Keratinocyte (primary cell): ENCODE results near the gene TM9SF2. TPM values are rescaled to one million over a fixed set of nuclear protein-coding genes. Genes with fewer than 3 reads are reported as not detected.

Experiments used
- DNase-seq: peaks from one replicate; pipeline ENCODE4 v3.0.0-alpha.2; 2011; ENCODE audit warnings: low read depth, missing footprints, low spot score
- FAIRE-seq: peaks from 2 replicates; lab custom pipeline; 2011; peaks lifted over from hg19 to GRCh38; lab: Jason Lieb, UNC
- H2AFZ ChIP-seq: 2 replicates; pipeline ENCODE4 v1.6.0; 2012; ENCODE audit warnings: low read length, control low read depth, inconsistent platforms; ENCODE audit not compliant: control insufficient read depth
- H3K27ac ChIP-seq: 2 replicates; pipeline ENCODE4 v1.5.1; 2011; ENCODE audit warnings: low read length; ENCODE audit not compliant: control insufficient read depth, insufficient read depth
- H3K27me3 ChIP-seq: 3 replicates; pipeline ENCODE4 v1.6.0; 2011; ENCODE audit warnings: low read length; ENCODE audit not compliant: control insufficient read depth, insufficient read depth; ENCODE audit errors: extremely low read depth
- H3K36me3 ChIP-seq, 2 experiments: 2 replicates in 1 of 2; 3 replicates in 1 of 2; pipeline ENCODE4 v1.5.1; 2011; ENCODE audit warnings: low read length in 2 of 2, mild to moderate bottlenecking in 1 of 2; ENCODE audit not compliant: control insufficient read depth in 2 of 2, insufficient read depth in 2 of 2; ENCODE audit errors: extremely low read depth in 1 of 2
- H3K4me1 ChIP-seq: 3 replicates; pipeline ENCODE4 v1.5.1; 2011; ENCODE audit warnings: low read length; ENCODE audit not compliant: control insufficient read depth, insufficient read depth; ENCODE audit errors: extremely low read depth
- H3K4me2 ChIP-seq: 3 replicates; pipeline ENCODE4 v1.6.0; 2011; ENCODE audit warnings: low read depth, low read length; ENCODE audit not compliant: control insufficient read depth, insufficient read depth; ENCODE audit errors: extremely low read depth
- H3K4me3 ChIP-seq, 3 experiments: fragments of 200-600 bp in 1 of 3; sonication (generic) in 1 of 3; 2 replicates in 2 of 3; 3 replicates in 1 of 3; pipeline ENCODE4 v1.5.1; 2011 to 2016; ENCODE audit warnings: low read length in 3 of 3, mild to moderate bottlenecking in 3 of 3, control low read depth in 2 of 3, inconsistent platforms in 1 of 3, low read depth in 1 of 3, mixed read lengths in 1 of 3, mixed run types in 1 of 3, moderate library complexity in 1 of 3; ENCODE audit not compliant: control insufficient read depth in 2 of 3, insufficient read depth in 2 of 3; ENCODE audit errors: extremely low read depth in 1 of 3
- H3K79me2 ChIP-seq: 2 replicates; pipeline ENCODE4 v1.6.0; 2012; ENCODE audit warnings: low read length; ENCODE audit not compliant: control insufficient read depth, insufficient read depth
- H3K9ac ChIP-seq: 3 replicates; pipeline ENCODE4 v1.6.0; 2011; ENCODE audit warnings: low read length; ENCODE audit not compliant: control insufficient read depth, insufficient read depth; ENCODE audit errors: extremely low read depth
- H3K9me1 ChIP-seq: 3 replicates; pipeline ENCODE4 v1.6.0; 2011; ENCODE audit warnings: low read length; ENCODE audit not compliant: control insufficient read depth, insufficient read depth; ENCODE audit errors: extremely low read depth
- H3K9me3 ChIP-seq: 2 replicates; pipeline ENCODE4 v1.5.1; 2012; ENCODE audit warnings: low read depth, low read length; ENCODE audit not compliant: control insufficient read depth
- H4K20me1 ChIP-seq: 3 replicates; pipeline ENCODE4 v1.6.0; 2011; ENCODE audit warnings: low read length; ENCODE audit not compliant: control insufficient read depth, insufficient read depth; ENCODE audit errors: extremely low read depth
- EZH2 ChIP-seq: IDR thresholded peaks from one replicate; pipeline ENCODE4 v1.6.1; 2012; ENCODE audit warnings: inconsistent platforms, mild to moderate bottlenecking, low read length, moderate library complexity
- dilution Hi-C: fragments of 300-500 bp; cut with MboI; formaldehyde crosslinking; loops from one replicate; pipeline ENCODE4 v1.7.0; 2020; ENCODE audit warnings: low sequenced_read_pairs; ENCODE audit not compliant: extremely low pct_ligation_motif_present
- polyA plus RNA-seq, 5 experiments: library from polyadenylated mRNA; depleted of rRNA in 3 of 5; stranded (reverse) in 3 of 5; stranded (forward) in 1 of 5; unstranded in 1 of 5; fragments of >200 nt; gene quantifications; 1 replicate in 1 of 5; 2 replicates in 3 of 5; 3 replicates in 1 of 5; pipeline versions ENCODE4 v1.2.1 to v1.2.3, GENCODE V29; 2011 to 2012; ENCODE audit warnings: missing spikeins in 2 of 5, low read depth in 1 of 5, low replicate concordance in 1 of 5
- TF ChIP-seq, protein P1 (sequence below), 3 experiments: IDR thresholded peaks in 1 of 3; conservative IDR thresholded peaks in 1 of 3; optimal IDR thresholded peaks in 1 of 3; 2 replicates in 2 of 3; 3 replicates in 1 of 3; pipeline versions ENCODE3 to v1.5.1; 2011; ENCODE audit warnings: low read length in 3 of 3, mild to moderate bottlenecking in 3 of 3, moderate library complexity in 2 of 3, control low read depth in 1 of 3, inconsistent platforms in 1 of 3; ENCODE audit not compliant: insufficient read depth in 2 of 3; ENCODE audit errors: extremely low read depth in 1 of 3

TM9SF2 gene
- polyA plus RNA-seq, 1 donor (not counting 4 experiments of a cell fraction or from before 2014, with no cell fraction given): 134 TPM

- no peak overlapping the region for H2AFZ ChIP-seq
- no peak overlapping the region for H3K9ac ChIP-seq
- H3K27me3 ChIP-seq: no peaks in the 10 kb centered on the region
- no peak overlapping the region for H3K4me2 ChIP-seq
- no peaks in the 10 kb centered on the region for H3K4me1 ChIP-seq
- no peaks in the 10 kb centered on the region for H4K20me1 ChIP-seq
- H3K4me3 ChIP-seq: no peak overlapping the region
- H3K9me1 ChIP-seq: no peaks in the 10 kb centered on the region
- H3K9me3 ChIP-seq: no peaks in the 10 kb centered on the region
- no peak for DNase-seq
- H3K27ac ChIP-seq: no peak overlapping the region
- no peaks in the 10 kb centered on the region for H3K79me2 ChIP-seq
- no peak for FAIRE-seq
- dilution Hi-C loops: no loop called here
- TF ChIP-seq, protein P1, sequence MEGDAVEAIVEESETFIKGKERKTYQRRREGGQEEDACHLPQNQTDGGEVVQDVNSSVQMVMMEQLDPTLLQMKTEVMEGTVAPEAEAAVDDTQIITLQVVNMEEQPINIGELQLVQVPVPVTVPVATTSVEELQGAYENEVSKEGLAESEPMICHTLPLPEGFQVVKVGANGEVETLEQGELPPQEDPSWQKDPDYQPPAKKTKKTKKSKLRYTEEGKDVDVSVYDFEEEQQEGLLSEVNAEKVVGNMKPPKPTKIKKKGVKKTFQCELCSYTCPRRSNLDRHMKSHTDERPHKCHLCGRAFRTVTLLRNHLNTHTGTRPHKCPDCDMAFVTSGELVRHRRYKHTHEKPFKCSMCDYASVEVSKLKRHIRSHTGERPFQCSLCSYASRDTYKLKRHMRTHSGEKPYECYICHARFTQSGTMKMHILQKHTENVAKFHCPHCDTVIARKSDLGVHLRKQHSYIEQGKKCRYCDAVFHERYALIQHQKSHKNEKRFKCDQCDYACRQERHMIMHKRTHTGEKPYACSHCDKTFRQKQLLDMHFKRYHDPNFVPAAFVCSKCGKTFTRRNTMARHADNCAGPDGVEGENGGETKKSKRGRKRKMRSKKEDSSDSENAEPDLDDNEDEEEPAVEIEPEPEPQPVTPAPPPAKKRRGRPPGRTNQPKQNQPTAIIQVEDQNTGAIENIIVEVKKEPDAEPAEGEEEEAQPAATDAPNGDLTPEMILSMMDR (optimal IDR thresholded peaks at IDR 0.05 in 1 of 3, IDR thresholded peaks at IDR 0.05 in 1 of 3, conservative IDR thresholded peaks at IDR 0.05 in 1 of 3; ENCODE audit: extremely low read depth in 1 of 3, insufficient read depth in 2 of 3, low read length in 3 of 3): no peak
- TF ChIP-seq EZH2: no peak
- peaks cover 16 to 27% of the 10 kb centered on the region in 2 experiments for H3K36me3 ChIP-seq
Measured at GRCh38 chr13:99542788-99543406, 41.6 kb downstream of the TM9SF2 start.

- Histone ChIP-seq H3K9me1 (no peaks in the 10 kb centered on the region), H2AFZ (no peak overlapping the region), H3K4me3 (no peak overlapping the region), H4K20me1 (no peaks in the 10 kb centered on the region), H3K9me3 (no peaks in the 10 kb centered on the region), H3K79me2 (no peaks in the 10 kb centered on the region), H3K4me1 (no peaks in the 10 kb centered on the region), H3K9ac (no peak overlapping the region), H3K27me3 (no peaks in the 10 kb centered on the region), H3K4me2 (no peak overlapping the region), H3K27ac (no peak overlapping the region), H3K36me3 (peaks cover 28 to 34% of the 10 kb centered on the region in 2 experiments)
- dilution Hi-C loops: no loop called here
- no peak for DNase-seq
- no peak for FAIRE-seq
- TF ChIP-seq, protein P1 (optimal IDR thresholded peaks at IDR 0.05 in 1 of 3, IDR thresholded peaks at IDR 0.05 in 1 of 3, conservative IDR thresholded peaks at IDR 0.05 in 1 of 3; ENCODE audit: extremely low read depth in 1 of 3, insufficient read depth in 2 of 3, low read length in 3 of 3): no peak
- no peak for TF ChIP-seq EZH2
Measured at GRCh38 chr13:99545361-99545760, 44.1 kb downstream of the TM9SF2 start.
